ENCODE results near the gene SLC38A5. TPM values are rescaled to one million over a fixed set of nuclear protein-coding genes. Genes with fewer than 3 reads are reported as not detected.

Gene SLC38A5
- total and polyA plus RNA-seq, 2 of the 13 experiments (the other 11 are each of a cell fraction or from before 2014, with no cell fraction given) = 46.1 to 73.4 TPM

GRCh38 chrX:48509619-48510018 lies 39.6 kb upstream of the SLC38A5 start (continued):
- TF ChIP-seq ZNF318 (CRISPR knock-in tag; IDR thresholded peaks at IDR 0.05) (no peak), ZMYM2 (CRISPR knock-in tag; IDR thresholded peaks at IDR 0.05) (no peak), CBX1 (IDR thresholded peaks at IDR 0.05; ENCODE audit: low read depth) (no peak)

- H3K4me3 ChIP-seq (replicated peaks in 1 of 3; ENCODE audit: insufficient read depth in 1 of 3, low read depth in 2 of 3, low read length in 3 of 3) = peak overlapping the region; percentile 58 to 77 (median 73)
- no peaks in the 10 kb centered on the region for H3K27me3 ChIP-seq (ENCODE audit: control insufficient read depth in 1 of 2, insufficient read depth in 2 of 2, low read length in 2 of 2)
- POLR2A ChIA-PET = no interaction called here
- H4K20me1 ChIP-seq (ENCODE audit: insufficient read depth, low read length) = no peaks in the 10 kb centered on the region
- peak; percentile 21 for ATAC-seq
- no peak overlapping the region for H2AFZ ChIP-seq (ENCODE audit: low read length)
- DNase-seq (ENCODE audit: low spot score) = no peak
- H3K9me3 ChIP-seq (ENCODE audit: low read length) = no peaks in the 10 kb centered on the region
- no peaks in the 10 kb centered on the region for H3K36me3 ChIP-seq (replicated peaks in 1 of 2; ENCODE audit: control insufficient read depth in 1 of 2, insufficient read depth in 2 of 2, low read length in 2 of 2)
- peak overlapping the region; percentile 70 for H3K4me2 ChIP-seq (ENCODE audit: low read depth, low read length)
- WGBS (ENCODE audit: low lambda C conversion rate) = 40% methylated on average over 5 of the region's 16 CpGs
- in situ Hi-C loops (cut with HindIII; ENCODE audit: extremely low pct_ligation_motif_present, low pct_unique_long_range_greater_than_20kb) (no loop called here), intact Hi-C loops (cut with micrococcal nuclease; ENCODE audit: unreplicated experiment) (loop anchor here (5.0 kb wide), 1 partner anchor 37 kb away; the partner anchor contains the start of gene SLC38A5)
- TF ChIP-seq ZNF441 (CRISPR knock-in tag; IDR thresholded peaks at IDR 0.05; ENCODE audit: borderline replicate concordance) (no peak), MAFK (conservative IDR thresholded peaks at IDR 0.05 in 1 of 2, IDR thresholded peaks at IDR 0.05 in 1 of 2; ENCODE audit: low read length in 2 of 2) (no peak), ZSCAN9 (CRISPR knock-in tag; IDR thresholded peaks at IDR 0.05; ENCODE audit: borderline replicate concordance) (no peak), ZBTB38 (CRISPR knock-in tag; IDR thresholded peaks at IDR 0.05) (no peak), ZFP37 (CRISPR knock-in tag; IDR thresholded peaks at IDR 0.05; ENCODE audit: borderline replicate concordance) (no peak), PCBP2 (optimal IDR thresholded peaks at IDR 0.05; ENCODE audit: low read depth, low read length, poor library complexity, severe bottlenecking) (no peak)
- no peaks in the 10 kb centered on the region for H3K79me2 ChIP-seq (ENCODE audit: insufficient read depth, low read length)
- BruUV-seq (replicated peaks) = no TSS peak
- peak overlapping the region; percentile 56; the same call in 1 of the 2 replicates for H3K9ac ChIP-seq (ENCODE audit: insufficient read depth, low read depth, low read length)
- FAIRE-seq = no peak
- peaks cover 10% of the 10 kb centered on the region for H3K4me1 ChIP-seq (ENCODE audit: insufficient read depth, low read length)
- H3K27ac ChIP-seq (ENCODE audit: extremely low read length, insufficient read depth, low read length) = no peak overlapping the region
- CTCF ChIA-PET (ENCODE audit: low intra/inter-chr PET ratio, low total read pairs) = no interaction called here
These were observed 39.2 kb upstream of the SLC38A5 start for GRCh38 chrX:48509245-48509590.

All from HepG2 (cell line).